HepG2 (cell line): ENCODE data around the gene SAMD10. TPM values are rescaled to one million over a fixed set of nuclear protein-coding genes. Genes with fewer than 3 reads are reported as not detected.

Experiments
- BHLHE40 ChIP-seq: IDR thresholded peaks from 2 replicates; pipeline ENCODE4 v1.6.1; 2011; ENCODE audit warnings: low read length, improper control_type of control experiment
- CAMTA2 ChIP-seq: sonication (generic); formaldehyde crosslinking; IDR thresholded peaks from 2 replicates; pipeline ENCODE4 v1.4.0; 2020; ENCODE audit warnings: mild to moderate bottlenecking, missing genetic modification reagents, borderline replicate concordance
- CBX5 ChIP-seq: sonication (generic); formaldehyde crosslinking; IDR thresholded peaks from 2 replicates; pipeline ENCODE4 v1.4.0; 2020; ENCODE audit warnings: missing genetic modification reagents, borderline replicate concordance
- HDAC2 ChIP-seq: sonication (generic); formaldehyde crosslinking; IDR thresholded peaks from 2 replicates; pipeline ENCODE4 v1.4.0; 2020; ENCODE audit warnings: missing genetic modification reagents
- HMGA1 ChIP-seq: sonication (generic); formaldehyde crosslinking; conservative IDR thresholded peaks from 2 replicates; pipeline ENCODE4 v1.4.0; 2020; ENCODE audit warnings: missing genetic modification reagents
- HNF4A ChIP-seq: sonication (generic); formaldehyde crosslinking; IDR thresholded peaks from 2 replicates; pipeline ENCODE4 v1.4.0; 2020; ENCODE audit warnings: missing genetic modification reagents
- IRF1 ChIP-seq: sonication (generic); formaldehyde crosslinking; IDR thresholded peaks from 2 replicates; pipeline ENCODE4 v1.4.0; 2020; ENCODE audit warnings: low read depth, mild to moderate bottlenecking, missing genetic modification reagents
- JUNB ChIP-seq: sonication (generic); formaldehyde crosslinking; IDR thresholded peaks from 2 replicates; pipeline ENCODE4 v1.8.0; 2022; ENCODE audit warnings: missing genetic modification reagents, mild to moderate bottlenecking, borderline replicate concordance
- KLF9 ChIP-seq: IDR thresholded peaks from 2 replicates; pipeline ENCODE4 v1.6.1; 2016; ENCODE audit warnings: low read depth
- MNT ChIP-seq: fragments of 450-650 bp; IDR thresholded peaks from 2 replicates; pipeline ENCODE4 v1.6.1; 2016
- SMAD1 ChIP-seq: sonication (generic); formaldehyde crosslinking; IDR thresholded peaks from 2 replicates; pipeline ENCODE4 v1.4.0; 2020; ENCODE audit warnings: missing genetic modification reagents, low read depth, mild to moderate bottlenecking, borderline replicate concordance
- SUZ12 ChIP-seq: fragments of 150-350 bp; IDR thresholded peaks from 2 replicates; pipeline ENCODE4 v1.6.1; 2014; ENCODE audit warnings: low read depth, low read length
- ZFP62 ChIP-seq: sonication (generic); formaldehyde crosslinking; IDR thresholded peaks from 2 replicates; pipeline ENCODE4 v1.4.0; 2020; ENCODE audit warnings: missing genetic modification reagents
- ZHX1 ChIP-seq: sonication (generic); formaldehyde crosslinking; IDR thresholded peaks from 2 replicates; pipeline ENCODE4 v1.8.1; 2022; ENCODE audit warnings: low read depth, mild to moderate bottlenecking, missing genetic modification reagents
- ZMYM2 ChIP-seq: sonication (generic); formaldehyde crosslinking; IDR thresholded peaks from 2 replicates; pipeline ENCODE4 v1.8.0; 2022; ENCODE audit warnings: mild to moderate bottlenecking, missing genetic modification reagents
- ZNF230 ChIP-seq: sonication (generic); formaldehyde crosslinking; IDR thresholded peaks from 2 replicates; pipeline ENCODE4 v1.4.0; 2020; ENCODE audit warnings: mild to moderate bottlenecking, missing genetic modification reagents
- ZNF574 ChIP-seq: sonication (generic); formaldehyde crosslinking; IDR thresholded peaks from 2 replicates; pipeline ENCODE4 v1.4.0; 2020; ENCODE audit warnings: missing genetic modification reagents
- ZNF784 ChIP-seq: sonication (generic); formaldehyde crosslinking; IDR thresholded peaks from 2 replicates; pipeline ENCODE4 v1.5.1; 2020; ENCODE audit warnings: missing genetic modification reagents, mild to moderate bottlenecking, borderline replicate concordance
- ZNF879 ChIP-seq: sonication (generic); formaldehyde crosslinking; IDR thresholded peaks from 2 replicates; pipeline ENCODE4 v1.8.1; 2023; ENCODE audit warnings: missing genetic modification reagents
- ZSCAN30 ChIP-seq: sonication (generic); formaldehyde crosslinking; IDR thresholded peaks from 2 replicates; pipeline ENCODE4 v1.5.0; 2020; ENCODE audit warnings: mild to moderate bottlenecking, missing genetic modification reagents
- ZZZ3 ChIP-seq: sonication (generic); formaldehyde crosslinking; IDR thresholded peaks from 2 replicates; pipeline ENCODE4 v1.4.0; 2020; ENCODE audit warnings: missing genetic modification reagents, mild to moderate bottlenecking, borderline replicate concordance
- polyA plus RNA-seq, 8 experiments: library from polyadenylated mRNA; depleted of rRNA in 3 of 8; stranded (reverse) in 7 of 8; unstranded in 1 of 8; fragments of >200 nt; fragmentation: Illumina TruSeq in 4 of 8; extraction: Trizol in 4 of 8; gene quantifications; 2 replicates each; pipeline versions ENCODE4 v1.2.1 to v1.2.3, GENCODE V29; 2011 to 2016; ENCODE audit warnings: low read depth in 4 of 8, missing spikeins in 1 of 8, mixed read lengths in 1 of 8; ENCODE audit not compliant: insufficient read depth in 1 of 8
- total RNA-seq, 5 experiments: library from RNA; depleted of rRNA; stranded (reverse); fragments of >200 nt; fragmentation: Illumina TruSeq; extraction: Trizol; gene quantifications; 2 replicates each; pipeline ENCODE4 v1.2.3, GENCODE V29; 2016; ENCODE audit warnings: low read depth in 1 of 5

SAMD10 gene
- total and polyA plus RNA-seq, 2 of the 13 experiments (the other 11 are each of a cell fraction or from before 2014, with no cell fraction given): 6.1 to 11.0 TPM

GRCh38 chr20:64024141-64024990, 44.9 kb upstream of the SAMD10 start (continued):
- TF ChIP-seq ZNF574 (CRISPR knock-in tag) (peak; percentile 77), ZFP62 (CRISPR knock-in tag) (no peak), BHLHE40 (peak; percentile 47; the same call in 1 of the 2 replicates), HNF4A (CRISPR knock-in tag) (peak; percentile 91), KLF9 (CRISPR knock-in tag) (0 out of 2 replicates have a peak, but pooled peaks have one; percentile 19), ZNF784 (CRISPR knock-in tag) (peak; percentile 94; the same call in 1 of the 2 replicates), CAMTA2 (no peak), SMAD1 (CRISPR knock-in tag) (no peak; the same call in 1 of the 2 replicates), ZZZ3 (CRISPR knock-in tag) (no peak), JUNB (CRISPR knock-in tag) (no peak), ZNF230 (CRISPR knock-in tag) (peak; percentile 74; the same call in 1 of the 2 replicates), HDAC2 (CRISPR knock-in tag) (peak; percentile 94), HMGA1 (CRISPR knock-in tag) (0 out of 2 replicates have a peak, but pooled peaks have one; percentile 74), CBX5 (CRISPR knock-in tag) (no peak), IRF1 (CRISPR knock-in tag) (no peak), SUZ12 (no peak), ZMYM2 (CRISPR knock-in tag) (peak; percentile 86), ZHX1 (CRISPR knock-in tag) (peak; percentile 45; the same call in 1 of the 2 replicates), ZSCAN30 (CRISPR knock-in tag) (no peak), ZNF879 (0 out of 2 replicates have a peak, but pooled peaks have one; percentile 50), MNT (peak; percentile 38)
